H1 (cell line): ENCODE measurements around the gene TSPEAR. TPM values are rescaled to one million over a fixed set of nuclear protein-coding genes. Genes with fewer than 3 reads are reported as not detected.

Source experiments
- CTCF ChIA-PET: fragments of 300-600 bp; sonication (Branson Sonifier 250); formaldehyde crosslinking; loops from one replicate; lab custom pipeline; 2021; ENCODE audit not compliant: partially characterized antibody; lab: Charles Lee
- POLR2A ChIA-PET: fragments of 300-600 bp; sonication (Branson Sonifier 250); formaldehyde crosslinking; loops from one replicate; lab custom pipeline; 2021; ENCODE audit warnings: inconsistent platforms; ENCODE audit not compliant: partially characterized antibody; lab: Charles Lee
- DNase-seq, 2 experiments: peaks; one replicate each; pipeline versions ENCODE4 v3.0.0 to v3.0.0-alpha.2; 2010 to 2022; ENCODE audit warnings: low spot score in 2 of 2, low read depth in 1 of 2, mixed read lengths in 1 of 2
- FAIRE-seq: peaks from 2 replicates; lab custom pipeline; 2011; peaks lifted over from hg19 to GRCh38; lab: Jason Lieb, UNC
- H2AFZ ChIP-seq: 2 replicates; pipeline ENCODE4 v1.8.1; 2012; ENCODE audit warnings: low read length, inconsistent platforms
- H2AK5ac ChIP-seq: 2 replicates; pipeline ENCODE4 v1.6.1; 2013; ENCODE audit warnings: low read depth, low read length
- H2BK120ac ChIP-seq: replicated peaks from 2 replicates; pipeline ENCODE3; 2013; ENCODE audit warnings: low read depth, low read length, inconsistent platforms
- H2BK12ac ChIP-seq: 2 replicates; pipeline ENCODE4 v1.6.1; 2013; ENCODE audit warnings: low read depth, low read length
- H2BK15ac ChIP-seq: 2 replicates; pipeline ENCODE4 v1.6.1; 2013; ENCODE audit warnings: low read length
- H2BK20ac ChIP-seq: 2 replicates; pipeline ENCODE4 v1.6.1; 2013; ENCODE audit warnings: low read length
- H2BK5ac ChIP-seq: 2 replicates; pipeline ENCODE4 v1.6.1; 2013; ENCODE audit warnings: low read depth, low read length
- H3K14ac ChIP-seq: 2 replicates; pipeline ENCODE4 v1.6.1; 2013; ENCODE audit warnings: inconsistent platforms; ENCODE audit not compliant: insufficient read length
- H3K18ac ChIP-seq: 2 replicates; pipeline ENCODE4 v1.6.1; 2013; ENCODE audit warnings: low read length; ENCODE audit errors: extremely low read depth
- H3K23ac ChIP-seq: 2 replicates; pipeline ENCODE4 v1.6.1; 2013; ENCODE audit warnings: inconsistent platforms; ENCODE audit not compliant: insufficient read length
- H3K23me2 ChIP-seq: 2 replicates; pipeline ENCODE4 v1.6.1; 2013; ENCODE audit warnings: low read depth, low read length
- H3K27ac ChIP-seq: 2 replicates; pipeline ENCODE4 v1.6.1; 2011; ENCODE audit warnings: low read depth, low read length, inconsistent platforms
- H3K27me3 ChIP-seq, 4 experiments: replicated peaks in 1 of 4; 1 replicate in 1 of 4; 2 replicates in 3 of 4; pipeline versions ENCODE4 v1.6.1 to v1.8.1; 2011 to 2013; ENCODE audit warnings: low read length in 3 of 4, mild to moderate bottlenecking in 3 of 4, inconsistent platforms in 2 of 4, mixed read lengths in 2 of 4, moderate library complexity in 1 of 4; ENCODE audit not compliant: control insufficient read depth in 3 of 4, insufficient read depth in 3 of 4; ENCODE audit errors: extremely low read depth in 1 of 4
- H3K36me3 ChIP-seq, 4 experiments: 2 replicates each; pipeline versions ENCODE4 v1.6.1 to v1.8.1; 2011 to 2013; ENCODE audit warnings: mild to moderate bottlenecking in 4 of 4, low read length in 3 of 4, moderate library complexity in 2 of 4, control low read depth in 1 of 4, inconsistent platforms in 1 of 4; ENCODE audit not compliant: insufficient read depth in 4 of 4, control insufficient read depth in 2 of 4
- H3K4ac ChIP-seq: replicated peaks from 2 replicates; pipeline ENCODE3; 2013; ENCODE audit warnings: low read length, low read depth, mixed read lengths, inconsistent platforms; ENCODE audit not compliant: insufficient read length
- H3K4me1 ChIP-seq, 4 experiments: replicated peaks in 1 of 4; 1 replicate in 1 of 4; 2 replicates in 3 of 4; pipeline versions ENCODE4 v1.6.1 to v1.8.1; 2011 to 2013; ENCODE audit warnings: low read length in 3 of 4, inconsistent platforms in 2 of 4, mixed read lengths in 1 of 4; ENCODE audit not compliant: insufficient read depth in 4 of 4, control insufficient read depth in 3 of 4
- H3K4me2 ChIP-seq, 2 experiments: 2 replicates each; pipeline versions ENCODE4 v1.6.1 to v1.8.1; 2011 to 2013; ENCODE audit warnings: low read depth in 2 of 2, low read length in 2 of 2, control low read depth in 1 of 2, inconsistent platforms in 1 of 2, mild to moderate bottlenecking in 1 of 2; ENCODE audit not compliant: insufficient read depth in 1 of 2
- H3K4me3 ChIP-seq, 4 experiments: fragments of 200-600, 300-600 bp in 1 of 4; sonication (generic), shearing (Covaris generic), sonication (Bioruptor Twin) in 1 of 4; 2 replicates each; pipeline versions ENCODE4 v1.5.1 to v1.8.1; 2011 to 2016; ENCODE audit warnings: low read length in 4 of 4, low read depth in 3 of 4, control low read depth in 2 of 4, inconsistent platforms in 2 of 4, mild to moderate bottlenecking in 2 of 4, mixed read lengths in 1 of 4, moderate library complexity in 1 of 4; ENCODE audit not compliant: insufficient read depth in 2 of 4; ENCODE audit errors: extremely low read depth in 1 of 4
- H3K56ac ChIP-seq: replicated peaks from 2 replicates; pipeline ENCODE3; 2013; ENCODE audit warnings: low read depth, mild to moderate bottlenecking, mixed read lengths, low read length, inconsistent platforms; ENCODE audit not compliant: insufficient read length
- H3K79me1 ChIP-seq: 2 replicates; pipeline ENCODE4 v1.6.1; 2013; ENCODE audit warnings: low read depth, low read length, control low read depth
- H3K79me2 ChIP-seq, 2 experiments: 2 replicates each; pipeline versions ENCODE4 v1.6.1 to v1.8.1; 2012 to 2013; ENCODE audit warnings: low read length in 2 of 2, mild to moderate bottlenecking in 2 of 2, inconsistent platforms in 1 of 2; ENCODE audit not compliant: insufficient read depth in 2 of 2, control insufficient read depth in 1 of 2
- H3K9ac ChIP-seq, 4 experiments: replicated peaks in 1 of 4; 1 replicate in 1 of 4; 2 replicates in 3 of 4; pipeline versions ENCODE4 v1.6.1 to v1.8.1; 2011 to 2013; ENCODE audit warnings: low read depth in 3 of 4, low read length in 3 of 4, control low read depth in 2 of 4, mild to moderate bottlenecking in 2 of 4, moderate library complexity in 2 of 4, inconsistent platforms in 1 of 4; ENCODE audit errors: extremely low read depth in 1 of 4
- H3K9me3 ChIP-seq, 2 experiments: 2 replicates each; pipeline versions ENCODE4 v1.6.1 to v1.8.1; 2012 to 2013; ENCODE audit warnings: mild to moderate bottlenecking in 2 of 2, moderate library complexity in 2 of 2, control low read depth in 1 of 2, inconsistent platforms in 1 of 2, low read depth in 1 of 2, low read length in 1 of 2, mixed read lengths in 1 of 2; ENCODE audit not compliant: insufficient read depth in 2 of 2
- H4K20me1 ChIP-seq, 2 experiments: replicated peaks in 1 of 2; 2 replicates each; pipeline versions ENCODE3 to v1.8.1; 2011 to 2013; ENCODE audit warnings: inconsistent platforms in 2 of 2, low read length in 2 of 2, mild to moderate bottlenecking in 1 of 2; ENCODE audit not compliant: insufficient read depth in 2 of 2, control insufficient read depth in 1 of 2
- H4K5ac ChIP-seq: 2 replicates; pipeline ENCODE4 v1.6.1; 2013; ENCODE audit warnings: low read length, low read depth, mixed read lengths, inconsistent platforms; ENCODE audit not compliant: insufficient read length
- H4K8ac ChIP-seq: 2 replicates; pipeline ENCODE4 v1.8.0; 2013; ENCODE audit warnings: mild to moderate bottlenecking, moderate library complexity, low read length, inconsistent platforms; ENCODE audit not compliant: insufficient read depth; ENCODE audit errors: extremely low read depth
- H4K91ac ChIP-seq: replicated peaks from 2 replicates; pipeline ENCODE3; 2013; ENCODE audit warnings: low read length, mixed read lengths, inconsistent platforms; ENCODE audit not compliant: insufficient read length
- CBX5 ChIP-seq: fragments of 300-800, 300-1000 bp; sonication (generic); IDR thresholded peaks from 2 replicates; pipeline ENCODE4 v1.7.1; 2016; ENCODE audit warnings: antibody characterized with exemption, low read length, low read depth
- NRF1 ChIP-seq: IDR thresholded peaks from 2 replicates; pipeline ENCODE4 v1.6.1; 2011; ENCODE audit warnings: mild to moderate bottlenecking, low read depth, low read length, improper control_type of control experiment
- RBBP5 ChIP-seq: IDR thresholded peaks from 2 replicates; pipeline ENCODE4 v1.7.1; 2012; ENCODE audit warnings: low read depth, mild to moderate bottlenecking, inconsistent platforms, low read length, moderate library complexity, borderline replicate concordance
- SUZ12 ChIP-seq: fragments of 200-600 bp; sonication (generic); IDR thresholded peaks from 2 replicates; pipeline ENCODE4 v1.6.1; 2012; ENCODE audit warnings: mild to moderate bottlenecking, inconsistent platforms, low read length, moderate library complexity, mixed read lengths
- WGBS, 2 experiments: shearing (Covaris generic) in 1 of 2; methylation state at CpG; one replicate each; pipeline versions ENCODE4 v1.1.6 to v1.1.7; 2013 to 2015; ENCODE audit warnings: low lambda C conversion rate in 2 of 2, mixed read lengths in 2 of 2, inconsistent platforms in 1 of 2, low coverage in 1 of 2, missing lambda C conversion rate in 1 of 2; ENCODE audit not compliant: insufficient replicate concordance in 2 of 2, insufficient coverage in 1 of 2, insufficient read length in 1 of 2; ENCODE audit errors: extremely low coverage in 1 of 2, missing lambda C conversion rate in 1 of 2; 5-methylcytosine and 5-hydroxymethylcytosine counted together
- polyA plus RNA-seq, 7 experiments: library from polyadenylated mRNA; depleted of rRNA in 3 of 7; stranded (reverse) in 5 of 7; unstranded in 2 of 7; fragments of >200 nt in 5 of 7; fragments of 200-250 nt in 2 of 7; gene quantifications; 1 replicate in 5 of 7; 2 replicates in 1 of 7; 4 replicates in 1 of 7; pipeline versions ENCODE4 v1.2.1 to v1.2.3, GENCODE V29; 2011 to 2013; ENCODE audit warnings: missing spikeins in 2 of 7, mixed read lengths in 2 of 7
- total RNA-seq: library from RNA; stranded (reverse); fragmentation: NEBNext Ultra II Directional; extraction: Animal tissue kit (Norgen Biotek cat#: 25700); gene quantifications from 2 replicates; pipeline ENCODE4 v1.2.1, GENCODE V29; 2021

Gene TSPEAR
- total and polyA plus RNA-seq, 2 of the 8 experiments (the other 6 are each of a cell fraction or from before 2014, with no cell fraction given), result 0.58 to 0.89 TPM

DNA sequence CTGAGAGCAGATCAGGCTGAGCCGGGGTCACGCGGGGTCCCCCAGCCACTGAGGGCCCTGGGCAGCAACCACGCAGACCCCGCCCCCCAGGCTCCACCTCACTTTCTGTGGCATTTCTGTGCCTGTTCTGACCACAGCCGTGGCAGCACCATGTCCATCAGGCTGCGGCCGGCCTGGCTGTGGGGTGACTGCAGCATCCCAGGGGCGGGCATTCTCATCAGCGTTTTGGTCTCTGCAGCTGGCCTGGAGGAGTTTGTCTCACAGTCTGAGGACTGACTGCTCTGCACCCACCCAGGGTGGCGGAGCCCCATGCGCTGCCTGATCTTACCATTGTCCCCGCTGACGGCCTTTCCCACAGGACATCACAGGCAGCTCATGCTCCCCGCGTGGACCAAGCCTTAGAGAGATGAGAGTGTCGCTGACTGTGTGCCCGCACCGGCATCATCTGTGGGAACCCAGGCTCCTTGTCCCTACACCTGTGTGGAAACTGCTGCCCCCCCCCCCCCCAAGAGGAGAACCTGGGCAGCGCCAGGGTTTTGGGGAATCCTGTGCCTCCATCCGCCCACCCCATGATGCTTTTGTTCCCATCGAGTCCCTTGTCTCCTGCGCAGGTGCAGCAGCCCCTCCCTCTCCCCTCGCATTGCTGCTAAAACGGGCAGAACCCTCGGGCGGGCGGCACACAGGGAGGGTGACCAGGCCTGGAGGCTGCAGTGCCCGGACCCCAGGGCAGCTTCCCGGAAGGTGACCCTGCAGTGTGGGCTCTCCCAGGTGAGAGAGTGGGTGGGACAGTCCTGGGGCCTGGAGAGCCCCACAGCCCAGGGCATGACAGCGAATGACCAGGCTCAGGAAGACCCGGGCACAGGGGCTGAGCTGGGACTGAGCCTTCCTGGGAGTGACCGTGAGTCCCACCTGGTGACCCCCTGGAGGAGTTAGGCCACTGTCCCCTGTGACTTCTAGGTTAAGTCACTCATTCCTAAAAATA is 173.2 kb downstream of the TSPEAR start:
- H3K18ac ChIP-seq, result no peak overlapping the region
- H4K5ac ChIP-seq, result no peak overlapping the region
- no peak overlapping the region for H3K27ac ChIP-seq
- 0 out of 4 replicates have a peak, but pooled peaks cover 0 to 3% of the 10 kb centered on the region in 2 experiments for H3K9me3 ChIP-seq
- H3K36me3 ChIP-seq, result no peaks in the 10 kb centered on the region
- no peak overlapping the region for H2BK20ac ChIP-seq
- no peak overlapping the region for H3K4ac ChIP-seq
- H3K23me2 ChIP-seq, result no peaks in the 10 kb centered on the region
- no peak for TF ChIP-seq RBBP5
- TF ChIP-seq CBX5, result no peak
- no peak for TF ChIP-seq SUZ12
- TF ChIP-seq NRF1, result no peak
- peak in 1 of 2 experiments; percentile 42 for DNase-seq
- peaks cover 0 to 2% (median 0%) of the 10 kb centered on the region in 4 experiments; a peak in 1 of 7 replicates for H3K4me1 ChIP-seq
- no peak overlapping the region; the same call in 1 of the 2 replicates for H4K8ac ChIP-seq
- WGBS, 2 experiments, result 91% methylated on average over 30 of the region's 33 CpGs; no CpG with 5 or more reads in 1 of the 2 experiments
- no peaks in the 10 kb centered on the region for H3K79me1 ChIP-seq
- H2BK5ac ChIP-seq, result no peak overlapping the region
- FAIRE-seq, result no peak
- H2AFZ ChIP-seq, result no peak overlapping the region
- no peaks in the 10 kb centered on the region for H3K27me3 ChIP-seq
- no peak overlapping the region for H2BK12ac ChIP-seq
- H3K79me2 ChIP-seq, result no peaks in the 10 kb centered on the region
- no peak overlapping the region for H4K91ac ChIP-seq
- no peak overlapping the region for H3K4me3 ChIP-seq
- ChIA-PET POLR2A (interaction anchor here (1.0 kb wide), 2 partner anchors 9 to 39 kb away, joined by 3 to 4 read pairs; no protein-coding TSS in a partner anchor), CTCF (interaction anchor here (0.7 to 1.7 kb wide), 6 partner anchors 11 to 353 kb away, joined by 3 to 5 read pairs (median 4); no protein-coding TSS in a partner anchor)
- no peaks in the 10 kb centered on the region for H4K20me1 ChIP-seq
- H2BK15ac ChIP-seq, result no peak overlapping the region
- H3K14ac ChIP-seq, result no peak overlapping the region
- no peak overlapping the region for H3K9ac ChIP-seq
- H3K4me2 ChIP-seq, result no peak overlapping the region
- no peak overlapping the region for H2BK120ac ChIP-seq
- no peak overlapping the region for H3K56ac ChIP-seq
- H3K23ac ChIP-seq, result no peak overlapping the region
- no peak overlapping the region for H2AK5ac ChIP-seq
